H1 (cell line): ENCODE measurements around the gene CCL25. TPM values are rescaled to one million over a fixed set of nuclear protein-coding genes. Genes with fewer than 3 reads are reported as not detected.

Source experiments
- CTCF ChIA-PET: fragments of 300-600 bp; sonication (Branson Sonifier 250); formaldehyde crosslinking; loops from one replicate; lab custom pipeline; 2021; ENCODE audit not compliant: partially characterized antibody; lab: Charles Lee
- POLR2A ChIA-PET: fragments of 300-600 bp; sonication (Branson Sonifier 250); formaldehyde crosslinking; loops from one replicate; lab custom pipeline; 2021; ENCODE audit warnings: inconsistent platforms; ENCODE audit not compliant: partially characterized antibody; lab: Charles Lee
- DNase-seq, 2 experiments: peaks; one replicate each; pipeline versions ENCODE4 v3.0.0 to v3.0.0-alpha.2; 2010 to 2022; ENCODE audit warnings: low spot score in 2 of 2, low read depth in 1 of 2, mixed read lengths in 1 of 2
- FAIRE-seq: peaks from 2 replicates; lab custom pipeline; 2011; peaks lifted over from hg19 to GRCh38; lab: Jason Lieb, UNC
- H2AFZ ChIP-seq: 2 replicates; pipeline ENCODE4 v1.8.1; 2012; ENCODE audit warnings: low read length, inconsistent platforms
- H2AK5ac ChIP-seq: 2 replicates; pipeline ENCODE4 v1.6.1; 2013; ENCODE audit warnings: low read depth, low read length
- H2BK120ac ChIP-seq: replicated peaks from 2 replicates; pipeline ENCODE3; 2013; ENCODE audit warnings: low read depth, low read length, inconsistent platforms
- H2BK12ac ChIP-seq: 2 replicates; pipeline ENCODE4 v1.6.1; 2013; ENCODE audit warnings: low read depth, low read length
- H2BK15ac ChIP-seq: 2 replicates; pipeline ENCODE4 v1.6.1; 2013; ENCODE audit warnings: low read length
- H2BK20ac ChIP-seq: 2 replicates; pipeline ENCODE4 v1.6.1; 2013; ENCODE audit warnings: low read length
- H2BK5ac ChIP-seq: 2 replicates; pipeline ENCODE4 v1.6.1; 2013; ENCODE audit warnings: low read depth, low read length
- H3K14ac ChIP-seq: 2 replicates; pipeline ENCODE4 v1.6.1; 2013; ENCODE audit warnings: inconsistent platforms; ENCODE audit not compliant: insufficient read length
- H3K18ac ChIP-seq: 2 replicates; pipeline ENCODE4 v1.6.1; 2013; ENCODE audit warnings: low read length; ENCODE audit errors: extremely low read depth
- H3K23ac ChIP-seq: 2 replicates; pipeline ENCODE4 v1.6.1; 2013; ENCODE audit warnings: inconsistent platforms; ENCODE audit not compliant: insufficient read length
- H3K23me2 ChIP-seq: 2 replicates; pipeline ENCODE4 v1.6.1; 2013; ENCODE audit warnings: low read depth, low read length
- H3K27ac ChIP-seq: 2 replicates; pipeline ENCODE4 v1.6.1; 2011; ENCODE audit warnings: low read depth, low read length, inconsistent platforms
- H3K27me3 ChIP-seq, 4 experiments: replicated peaks in 1 of 4; 1 replicate in 1 of 4; 2 replicates in 3 of 4; pipeline versions ENCODE4 v1.6.1 to v1.8.1; 2011 to 2013; ENCODE audit warnings: low read length in 3 of 4, mild to moderate bottlenecking in 3 of 4, inconsistent platforms in 2 of 4, mixed read lengths in 2 of 4, moderate library complexity in 1 of 4; ENCODE audit not compliant: control insufficient read depth in 3 of 4, insufficient read depth in 3 of 4; ENCODE audit errors: extremely low read depth in 1 of 4
- H3K36me3 ChIP-seq, 4 experiments: 2 replicates each; pipeline versions ENCODE4 v1.6.1 to v1.8.1; 2011 to 2013; ENCODE audit warnings: mild to moderate bottlenecking in 4 of 4, low read length in 3 of 4, moderate library complexity in 2 of 4, control low read depth in 1 of 4, inconsistent platforms in 1 of 4; ENCODE audit not compliant: insufficient read depth in 4 of 4, control insufficient read depth in 2 of 4
- H3K4ac ChIP-seq: replicated peaks from 2 replicates; pipeline ENCODE3; 2013; ENCODE audit warnings: low read length, low read depth, mixed read lengths, inconsistent platforms; ENCODE audit not compliant: insufficient read length
- H3K4me1 ChIP-seq, 4 experiments: replicated peaks in 1 of 4; 1 replicate in 1 of 4; 2 replicates in 3 of 4; pipeline versions ENCODE4 v1.6.1 to v1.8.1; 2011 to 2013; ENCODE audit warnings: low read length in 3 of 4, inconsistent platforms in 2 of 4, mixed read lengths in 1 of 4; ENCODE audit not compliant: insufficient read depth in 4 of 4, control insufficient read depth in 3 of 4
- H3K4me2 ChIP-seq, 2 experiments: 2 replicates each; pipeline versions ENCODE4 v1.6.1 to v1.8.1; 2011 to 2013; ENCODE audit warnings: low read depth in 2 of 2, low read length in 2 of 2, control low read depth in 1 of 2, inconsistent platforms in 1 of 2, mild to moderate bottlenecking in 1 of 2; ENCODE audit not compliant: insufficient read depth in 1 of 2
- H3K4me3 ChIP-seq, 4 experiments: fragments of 200-600, 300-600 bp in 1 of 4; sonication (generic), shearing (Covaris generic), sonication (Bioruptor Twin) in 1 of 4; 2 replicates each; pipeline versions ENCODE4 v1.5.1 to v1.8.1; 2011 to 2016; ENCODE audit warnings: low read length in 4 of 4, low read depth in 3 of 4, control low read depth in 2 of 4, inconsistent platforms in 2 of 4, mild to moderate bottlenecking in 2 of 4, mixed read lengths in 1 of 4, moderate library complexity in 1 of 4; ENCODE audit not compliant: insufficient read depth in 2 of 4; ENCODE audit errors: extremely low read depth in 1 of 4
- H3K56ac ChIP-seq: replicated peaks from 2 replicates; pipeline ENCODE3; 2013; ENCODE audit warnings: low read depth, mild to moderate bottlenecking, mixed read lengths, low read length, inconsistent platforms; ENCODE audit not compliant: insufficient read length
- H3K79me1 ChIP-seq: 2 replicates; pipeline ENCODE4 v1.6.1; 2013; ENCODE audit warnings: low read depth, low read length, control low read depth
- H3K79me2 ChIP-seq, 2 experiments: 2 replicates each; pipeline versions ENCODE4 v1.6.1 to v1.8.1; 2012 to 2013; ENCODE audit warnings: low read length in 2 of 2, mild to moderate bottlenecking in 2 of 2, inconsistent platforms in 1 of 2; ENCODE audit not compliant: insufficient read depth in 2 of 2, control insufficient read depth in 1 of 2
- H3K9ac ChIP-seq, 4 experiments: replicated peaks in 1 of 4; 1 replicate in 1 of 4; 2 replicates in 3 of 4; pipeline versions ENCODE4 v1.6.1 to v1.8.1; 2011 to 2013; ENCODE audit warnings: low read depth in 3 of 4, low read length in 3 of 4, control low read depth in 2 of 4, mild to moderate bottlenecking in 2 of 4, moderate library complexity in 2 of 4, inconsistent platforms in 1 of 4; ENCODE audit errors: extremely low read depth in 1 of 4
- H3K9me3 ChIP-seq, 2 experiments: 2 replicates each; pipeline versions ENCODE4 v1.6.1 to v1.8.1; 2012 to 2013; ENCODE audit warnings: mild to moderate bottlenecking in 2 of 2, moderate library complexity in 2 of 2, control low read depth in 1 of 2, inconsistent platforms in 1 of 2, low read depth in 1 of 2, low read length in 1 of 2, mixed read lengths in 1 of 2; ENCODE audit not compliant: insufficient read depth in 2 of 2
- H4K20me1 ChIP-seq, 2 experiments: replicated peaks in 1 of 2; 2 replicates each; pipeline versions ENCODE3 to v1.8.1; 2011 to 2013; ENCODE audit warnings: inconsistent platforms in 2 of 2, low read length in 2 of 2, mild to moderate bottlenecking in 1 of 2; ENCODE audit not compliant: insufficient read depth in 2 of 2, control insufficient read depth in 1 of 2
- H4K5ac ChIP-seq: 2 replicates; pipeline ENCODE4 v1.6.1; 2013; ENCODE audit warnings: low read length, low read depth, mixed read lengths, inconsistent platforms; ENCODE audit not compliant: insufficient read length
- H4K8ac ChIP-seq: 2 replicates; pipeline ENCODE4 v1.8.0; 2013; ENCODE audit warnings: mild to moderate bottlenecking, moderate library complexity, low read length, inconsistent platforms; ENCODE audit not compliant: insufficient read depth; ENCODE audit errors: extremely low read depth
- H4K91ac ChIP-seq: replicated peaks from 2 replicates; pipeline ENCODE3; 2013; ENCODE audit warnings: low read length, mixed read lengths, inconsistent platforms; ENCODE audit not compliant: insufficient read length
- BRCA1 ChIP-seq: IDR thresholded peaks from 2 replicates; pipeline ENCODE4 v1.6.1; 2012; ENCODE audit warnings: low read depth, low read length, improper control_type of control experiment
- SUZ12 ChIP-seq: fragments of 200-600 bp; sonication (generic); IDR thresholded peaks from 2 replicates; pipeline ENCODE4 v1.6.1; 2012; ENCODE audit warnings: mild to moderate bottlenecking, inconsistent platforms, low read length, moderate library complexity, mixed read lengths
- WGBS, 2 experiments: shearing (Covaris generic) in 1 of 2; methylation state at CpG; one replicate each; pipeline versions ENCODE4 v1.1.6 to v1.1.7; 2013 to 2015; ENCODE audit warnings: low lambda C conversion rate in 2 of 2, mixed read lengths in 2 of 2, inconsistent platforms in 1 of 2, low coverage in 1 of 2, missing lambda C conversion rate in 1 of 2; ENCODE audit not compliant: insufficient replicate concordance in 2 of 2, insufficient coverage in 1 of 2, insufficient read length in 1 of 2; ENCODE audit errors: extremely low coverage in 1 of 2, missing lambda C conversion rate in 1 of 2; 5-methylcytosine and 5-hydroxymethylcytosine counted together
- polyA plus RNA-seq, 7 experiments: library from polyadenylated mRNA; depleted of rRNA in 3 of 7; stranded (reverse) in 5 of 7; unstranded in 2 of 7; fragments of >200 nt in 5 of 7; fragments of 200-250 nt in 2 of 7; gene quantifications; 1 replicate in 5 of 7; 2 replicates in 1 of 7; 4 replicates in 1 of 7; pipeline versions ENCODE4 v1.2.1 to v1.2.3, GENCODE V29; 2011 to 2013; ENCODE audit warnings: missing spikeins in 2 of 7, mixed read lengths in 2 of 7
- total RNA-seq: library from RNA; stranded (reverse); fragmentation: NEBNext Ultra II Directional; extraction: Animal tissue kit (Norgen Biotek cat#: 25700); gene quantifications from 2 replicates; pipeline ENCODE4 v1.2.1, GENCODE V29; 2021

Gene CCL25
- total and polyA plus RNA-seq, 2 of the 8 experiments (the other 6 are each of a cell fraction or from before 2014, with no cell fraction given) = 0.59 TPM; not detected in 1

DNA sequence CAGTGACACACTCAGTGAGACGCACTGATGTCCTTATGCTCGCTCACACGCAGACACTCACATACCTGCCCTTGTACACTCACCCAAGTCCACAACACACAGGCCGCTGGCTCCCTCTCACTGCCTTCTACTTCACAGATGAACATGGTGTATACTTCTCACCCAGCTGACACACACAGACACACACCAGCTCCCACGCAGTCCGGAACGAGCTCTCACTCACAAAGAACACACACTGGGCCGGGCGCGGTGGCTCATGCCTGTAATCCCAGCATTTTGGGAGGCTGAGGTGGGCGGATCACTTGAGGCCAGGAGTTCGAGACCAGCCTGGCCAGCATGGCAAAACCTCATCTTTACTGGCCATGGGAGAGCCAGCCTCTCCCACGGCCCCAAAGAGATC, 31.6 kb downstream of the CCL25 start:
- Histone ChIP-seq H3K18ac (no peak overlapping the region), H2AK5ac (no peak overlapping the region), H3K9me3 (no peaks in the 10 kb centered on the region), H2BK15ac (no peak overlapping the region), H2BK12ac (peak overlapping the region; percentile 35; the same call in 1 of the 2 replicates), H4K20me1 (peaks cover 0 to 5% of the 10 kb centered on the region in 2 experiments), H3K36me3 (peaks cover 15 to 27% (median 18%) of the 10 kb centered on the region in 4 experiments), H3K4me2 (no peak overlapping the region), H2BK20ac (no peak overlapping the region), H3K14ac (no peak overlapping the region), H3K27me3 (no peaks in the 10 kb centered on the region), H4K8ac (no peak overlapping the region; the same call in 1 of the 2 replicates), H2AFZ (no peak overlapping the region), H3K79me2 (no peaks in the 10 kb centered on the region), H3K23me2 (peaks cover 4% of the 10 kb centered on the region; the same call in 1 of the 2 replicates), H2BK120ac (no peak overlapping the region), H3K56ac (no peak overlapping the region), H3K79me1 (no peaks in the 10 kb centered on the region; the same call in 1 of the 2 replicates), H4K5ac (no peak overlapping the region), H2BK5ac (no peak overlapping the region), H3K23ac (no peak overlapping the region), H3K27ac (no peak overlapping the region), H3K9ac (no peak overlapping the region), H3K4me3 (no peak overlapping the region), H3K4me1 (no peaks in the 10 kb centered on the region), H3K4ac (no peak overlapping the region), H4K91ac (no peak overlapping the region)
- FAIRE-seq (no peak), DNase-seq (no peak)
- ChIA-PET POLR2A (interaction anchor here (0.6 to 1.9 kb wide), 2 partner anchors 9 to 20 kb away, joined by 3 to 5 read pairs; no protein-coding TSS in a partner anchor), CTCF (interaction anchor here (1.0 to 3.8 kb wide), 3 partner anchors 15 to 103 kb away, joined by 3 to 14 read pairs (median 4); no protein-coding TSS in a partner anchor)
- no peak for TF ChIP-seq BRCA1
- no peak for TF ChIP-seq SUZ12
- WGBS, 2 experiments = 90% methylated on average over 13 of the region's 13 CpGs; no CpG with 5 or more reads in 1 of the 2 experiments
